ENCODE results near the gene LHFPL3.

The LHFPL3 gene

DNA sequence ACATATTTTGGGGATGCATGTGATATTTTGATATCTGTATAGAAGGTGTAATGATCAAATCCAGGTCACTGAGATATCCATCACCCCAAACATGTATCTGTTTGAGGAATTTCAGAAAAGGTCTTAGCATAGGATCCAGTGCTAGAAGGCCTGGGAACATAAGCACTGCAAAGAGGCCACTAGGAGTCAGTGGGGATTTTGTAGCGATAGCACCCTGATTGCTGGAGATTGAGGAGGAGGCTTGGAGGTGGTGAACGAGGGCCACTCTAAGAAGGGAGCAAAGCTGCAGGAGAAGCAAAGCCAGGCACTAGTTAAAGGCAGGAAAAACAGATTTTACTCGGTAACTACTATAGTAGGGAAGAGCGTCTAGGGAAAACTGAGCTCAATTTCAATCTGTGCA lies 324.0 kb downstream of the LHFPL3 start:
- H3K9me3 ChIP-seq (ENCODE audit: severe bottlenecking): no peaks in the 10 kb centered on the region
- DNase-seq: no peak
- no peaks in the 10 kb centered on the region for H3K36me3 ChIP-seq
- no peak overlapping the region for H3K4me3 ChIP-seq (ENCODE audit: low read depth, low read length)
- H3K27me3 ChIP-seq (ENCODE audit: insufficient read depth, low read depth, severe bottlenecking): no peaks in the 10 kb centered on the region
- TF ChIP-seq, protein P1, sequence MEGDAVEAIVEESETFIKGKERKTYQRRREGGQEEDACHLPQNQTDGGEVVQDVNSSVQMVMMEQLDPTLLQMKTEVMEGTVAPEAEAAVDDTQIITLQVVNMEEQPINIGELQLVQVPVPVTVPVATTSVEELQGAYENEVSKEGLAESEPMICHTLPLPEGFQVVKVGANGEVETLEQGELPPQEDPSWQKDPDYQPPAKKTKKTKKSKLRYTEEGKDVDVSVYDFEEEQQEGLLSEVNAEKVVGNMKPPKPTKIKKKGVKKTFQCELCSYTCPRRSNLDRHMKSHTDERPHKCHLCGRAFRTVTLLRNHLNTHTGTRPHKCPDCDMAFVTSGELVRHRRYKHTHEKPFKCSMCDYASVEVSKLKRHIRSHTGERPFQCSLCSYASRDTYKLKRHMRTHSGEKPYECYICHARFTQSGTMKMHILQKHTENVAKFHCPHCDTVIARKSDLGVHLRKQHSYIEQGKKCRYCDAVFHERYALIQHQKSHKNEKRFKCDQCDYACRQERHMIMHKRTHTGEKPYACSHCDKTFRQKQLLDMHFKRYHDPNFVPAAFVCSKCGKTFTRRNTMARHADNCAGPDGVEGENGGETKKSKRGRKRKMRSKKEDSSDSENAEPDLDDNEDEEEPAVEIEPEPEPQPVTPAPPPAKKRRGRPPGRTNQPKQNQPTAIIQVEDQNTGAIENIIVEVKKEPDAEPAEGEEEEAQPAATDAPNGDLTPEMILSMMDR (IDR thresholded peaks at IDR 0.05; ENCODE audit: low read depth, low read length): no peak
- H3K27ac ChIP-seq: no peak overlapping the region

DNA sequence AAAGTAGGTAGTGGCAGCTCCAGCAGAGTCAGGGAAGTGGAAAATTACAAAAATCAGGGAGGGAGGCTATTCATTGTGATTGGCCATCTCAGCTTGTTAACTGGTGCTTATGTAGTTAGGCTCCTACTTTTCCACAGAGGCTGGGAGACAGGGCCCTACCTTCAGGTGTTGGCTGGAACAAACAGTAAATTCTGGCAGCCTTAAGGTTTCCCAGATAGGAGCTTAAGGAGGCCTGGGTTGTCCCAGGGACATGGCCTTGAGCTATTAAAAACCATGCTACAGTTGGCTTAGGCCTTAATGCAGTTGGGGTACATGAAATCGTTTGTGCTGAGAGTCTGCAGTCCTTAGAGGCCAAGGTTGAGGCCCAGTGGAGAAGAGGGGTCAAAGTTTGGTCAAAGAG lies 324.5 kb downstream of the LHFPL3 start:
- no peak overlapping the region for H3K4me3 ChIP-seq (ENCODE audit: low read depth, low read length)
- no peak for DNase-seq
- H3K9me3 ChIP-seq (ENCODE audit: severe bottlenecking): no peaks in the 10 kb centered on the region
- TF ChIP-seq, protein P1 (IDR thresholded peaks at IDR 0.05; ENCODE audit: low read depth, low read length): no peak
- no peaks in the 10 kb centered on the region for H3K36me3 ChIP-seq
- no peaks in the 10 kb centered on the region for H3K27me3 ChIP-seq (ENCODE audit: insufficient read depth, low read depth, severe bottlenecking)
- H3K27ac ChIP-seq: no peak overlapping the region

DNA sequence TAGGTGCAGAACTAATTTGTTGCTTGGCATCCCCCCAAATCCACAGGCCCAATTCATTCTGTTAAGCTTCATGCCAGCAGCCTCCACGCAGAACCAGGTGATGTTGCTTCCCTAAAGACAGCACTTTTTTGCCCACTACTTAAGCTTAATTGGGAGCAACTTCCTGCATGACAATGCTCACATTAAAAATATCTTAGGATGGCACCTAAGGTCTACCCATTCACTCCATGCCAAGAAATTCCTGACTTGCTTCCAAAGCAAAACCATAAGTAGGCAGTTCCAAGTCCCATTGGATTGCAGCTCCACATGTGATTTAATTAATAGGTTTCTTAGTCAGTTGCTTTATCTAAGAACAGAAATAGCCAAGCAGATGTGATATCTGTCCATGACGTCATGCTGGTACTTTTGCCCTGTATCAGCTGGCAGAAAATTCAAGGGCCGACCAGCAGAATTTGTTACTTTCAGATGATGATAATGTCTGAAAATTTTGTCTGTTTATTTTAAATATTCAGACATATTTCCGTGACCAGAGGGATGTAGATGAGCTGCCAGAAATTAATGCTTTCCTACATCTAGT lies 325.5 kb downstream of the LHFPL3 start:
- no peaks in the 10 kb centered on the region for H3K36me3 ChIP-seq

DNA sequence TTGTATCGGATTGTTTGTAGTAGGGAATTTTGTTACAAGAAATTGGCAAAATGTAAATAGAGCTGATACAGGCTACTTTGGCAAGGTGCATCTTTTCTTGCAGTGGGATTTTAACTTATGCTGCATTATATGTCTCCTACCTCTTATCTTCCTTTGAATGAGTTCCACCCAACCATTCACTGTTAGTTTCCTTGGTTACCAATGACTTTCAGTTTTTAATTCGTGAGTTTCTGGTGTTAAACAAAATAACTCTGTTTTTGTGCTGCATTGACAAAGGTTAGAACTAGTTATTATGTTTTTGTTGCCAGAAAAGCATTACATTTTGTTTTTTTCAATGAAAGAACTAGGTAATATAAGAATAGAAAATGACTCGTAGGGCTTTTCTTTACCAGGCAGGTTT lies 327.2 kb downstream of the LHFPL3 start:
- Histone ChIP-seq H3K27ac (no peak overlapping the region), H3K36me3 (no peaks in the 10 kb centered on the region), H3K9me3 (ENCODE audit: severe bottlenecking) (no peaks in the 10 kb centered on the region), H3K27me3 (ENCODE audit: insufficient read depth, low read depth, severe bottlenecking) (no peaks in the 10 kb centered on the region), H3K4me3 (ENCODE audit: low read depth, low read length) (no peak overlapping the region)
- DNase-seq: no peak
- TF ChIP-seq, protein P1 (IDR thresholded peaks at IDR 0.05; ENCODE audit: low read depth, low read length): no peak

More for the DNA sequence above, 325.5 kb downstream of the LHFPL3 start:
- Histone ChIP-seq H3K4me3 (ENCODE audit: low read depth, low read length) (no peak overlapping the region), H3K27me3 (ENCODE audit: insufficient read depth, low read depth, severe bottlenecking) (no peaks in the 10 kb centered on the region), H3K27ac (no peak overlapping the region), H3K9me3 (ENCODE audit: severe bottlenecking) (no peaks in the 10 kb centered on the region)
- DNase-seq: no peak
- TF ChIP-seq, protein P1 (IDR thresholded peaks at IDR 0.05; ENCODE audit: low read depth, low read length): no peak

DNA sequence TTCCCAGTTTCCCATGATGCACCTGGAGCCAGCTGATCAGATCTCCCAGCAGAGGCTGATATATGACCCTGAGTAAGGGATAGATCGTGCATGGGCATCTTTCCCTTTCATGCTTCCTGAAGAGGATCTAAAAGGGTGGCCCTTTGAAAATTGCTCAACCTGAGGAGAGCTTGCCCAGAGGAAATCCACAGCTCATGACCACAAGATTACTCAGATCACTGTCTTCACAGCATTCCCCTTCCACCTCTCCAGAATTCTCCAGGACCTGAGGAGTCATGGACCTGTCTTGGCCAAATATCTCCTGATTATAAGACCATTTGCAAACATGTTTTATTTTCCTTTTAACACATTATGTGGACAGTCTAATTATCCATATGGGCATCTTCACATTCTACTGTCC lies 328.1 kb downstream of the LHFPL3 start:
- TF ChIP-seq, protein P1 (IDR thresholded peaks at IDR 0.05; ENCODE audit: low read depth, low read length): no peak
- no peak for DNase-seq
- H3K27ac ChIP-seq: no peak overlapping the region
- no peaks in the 10 kb centered on the region for H3K27me3 ChIP-seq (ENCODE audit: insufficient read depth, low read depth, severe bottlenecking)
- no peak overlapping the region for H3K4me3 ChIP-seq (ENCODE audit: low read depth, low read length)
- no peaks in the 10 kb centered on the region for H3K36me3 ChIP-seq
- H3K9me3 ChIP-seq (ENCODE audit: severe bottlenecking): no peaks in the 10 kb centered on the region

DNA sequence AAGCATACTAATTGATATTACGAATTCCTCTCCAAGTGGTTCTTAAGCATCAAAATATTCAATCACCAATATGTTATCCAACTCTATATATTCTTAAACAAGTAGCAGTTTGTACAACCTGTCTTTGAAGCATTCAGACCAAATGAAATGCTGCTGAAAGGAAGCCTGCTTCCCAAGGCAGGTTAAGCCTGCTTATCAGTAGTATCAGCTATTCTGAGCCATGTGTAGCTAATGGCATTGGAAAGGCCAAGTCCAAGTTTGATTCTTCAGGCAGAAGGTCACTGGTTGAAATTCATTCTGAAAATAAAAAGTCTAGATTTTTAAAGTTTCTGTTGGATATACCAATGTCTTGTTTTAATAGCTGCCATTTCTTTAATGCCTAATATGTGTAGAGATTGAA lies 328.7 kb downstream of the LHFPL3 start:
- no peak for DNase-seq
- no peaks in the 10 kb centered on the region for H3K9me3 ChIP-seq (ENCODE audit: severe bottlenecking)
- no peak overlapping the region for H3K4me3 ChIP-seq (ENCODE audit: low read depth, low read length)
- TF ChIP-seq, protein P1 (IDR thresholded peaks at IDR 0.05; ENCODE audit: low read depth, low read length): no peak
- no peaks in the 10 kb centered on the region for H3K27me3 ChIP-seq (ENCODE audit: insufficient read depth, low read depth, severe bottlenecking)
- no peak overlapping the region for H3K27ac ChIP-seq
- no peaks in the 10 kb centered on the region for H3K36me3 ChIP-seq
